ENCODE measurements around the gene NCKAP5.

- TF ChIP-seq CTCF (IDR thresholded peaks at IDR 0.05; ENCODE audit: borderline replicate concordance, extremely low read depth, low read length, poor library complexity, severe bottlenecking), result no peak
- no peak for TF ChIP-seq EZH2 (IDR thresholded peaks at IDR 0.05; ENCODE audit: borderline replicate concordance, low read depth, low read length, severe bottlenecking)
Observed at GRCh38 chr2:133342286-133343017, 225.8 kb downstream of the NCKAP5 start.

All from DND-41 (cell line).